ENCODE measurements around the gene TCP1. TPM values are rescaled to one million over a fixed set of nuclear protein-coding genes. Genes with fewer than 3 reads are reported as not detected.

Gene TCP1
- total RNA-seq, 6 donors from 2014 or later: 43.0 to 128 (median 95.2) TPM

GRCh38 chr6:159778542-159779103 lies 10.8 kb downstream of the TCP1 start:
- DNase-seq (no peak), ATAC-seq (ENCODE audit: low FRiP score in 2 of 2) (no peak)
- Histone ChIP-seq H3K4me1 (no peaks in the 10 kb centered on the region), H3K4me3 (no peak overlapping the region), H3K27me3 (no peaks in the 10 kb centered on the region), H3K9me3 (no peaks in the 10 kb centered on the region), H3K27ac (no peak overlapping the region), H3K36me3 (peaks cover 48 to 88% (median 77%) of the 10 kb centered on the region in 4 donors)
- no peak for TF ChIP-seq POLR2AphosphoS5 (IDR thresholded peaks at IDR 0.05)
- TF ChIP-seq EP300 (IDR thresholded peaks at IDR 0.05): no peak
- TF ChIP-seq CTCF (IDR thresholded peaks at IDR 0.05): no peak
- no peak for TF ChIP-seq POLR2A (IDR thresholded peaks at IDR 0.05)
- 67 to 71% methylated on average over 3 of the region's 3 CpGs for WGBS, 2 donors

GRCh38 chr6:159778131-159778530 lies 11.3 kb downstream of the TCP1 start:
- ATAC-seq (ENCODE audit: low FRiP score in 2 of 2) (no peak), DNase-seq (no peak)
- H3K4me1 ChIP-seq: no peaks in the 10 kb centered on the region
- WGBS, 2 donors: 77 to 79% methylated on average over 1 of the region's 1 CpG
- no peaks in the 10 kb centered on the region for H3K27me3 ChIP-seq
- H3K36me3 ChIP-seq: peaks cover 45 to 83% (median 74%) of the 10 kb centered on the region in 4 donors
- H3K9me3 ChIP-seq: no peaks in the 10 kb centered on the region
- TF ChIP-seq POLR2AphosphoS5 (IDR thresholded peaks at IDR 0.05): no peak
- no peak for TF ChIP-seq EP300 (IDR thresholded peaks at IDR 0.05)
- no peak for TF ChIP-seq CTCF (IDR thresholded peaks at IDR 0.05)
- TF ChIP-seq POLR2A (IDR thresholded peaks at IDR 0.05): no peak
- H3K27ac ChIP-seq: no peak overlapping the region
- no peak overlapping the region for H3K4me3 ChIP-seq

- Histone ChIP-seq H3K27ac (no peak overlapping the region), H3K4me1 (no peaks in the 10 kb centered on the region), H3K36me3 (peaks cover 39 to 75% (median 67%) of the 10 kb centered on the region in 4 donors), H3K27me3 (no peaks in the 10 kb centered on the region), H3K4me3 (no peak overlapping the region), H3K9me3 (no peaks in the 10 kb centered on the region)
- WGBS, 2 donors: 79 to 96% methylated on average over 7 of the region's 7 CpGs
- no peak for ATAC-seq (ENCODE audit: low FRiP score in 2 of 2)
- TF ChIP-seq POLR2A (IDR thresholded peaks at IDR 0.05): no peak
- no peak for TF ChIP-seq EP300 (IDR thresholded peaks at IDR 0.05)
- TF ChIP-seq POLR2AphosphoS5 (IDR thresholded peaks at IDR 0.05): no peak
- no peak for TF ChIP-seq CTCF (IDR thresholded peaks at IDR 0.05)
- DNase-seq: no peak
Observed at GRCh38 chr6:159777240-159777904, 12.0 kb downstream of the TCP1 start.

- Histone ChIP-seq H3K27me3 (no peaks in the 10 kb centered on the region), H3K9me3 (no peaks in the 10 kb centered on the region), H3K4me1 (no peaks in the 10 kb centered on the region), H3K4me3 (no peak overlapping the region), H3K36me3 (peaks cover 4 to 61% (median 49%) of the 10 kb centered on the region in 4 donors), H3K27ac (no peak overlapping the region)
- WGBS, 2 donors: 3 to 52% methylated on average over 1 of the region's 1 CpG
- TF ChIP-seq POLR2A (IDR thresholded peaks at IDR 0.05): no peak
- ATAC-seq (ENCODE audit: low FRiP score in 2 of 2): no peak
- DNase-seq: no peak
Observed at GRCh38 chr6:159772196-159772595, 17.2 kb downstream of the TCP1 start.

GRCh38 chr6:159769470-159769869 lies 19.9 kb downstream of the TCP1 start:
- DNase-seq (no peak), ATAC-seq (ENCODE audit: low FRiP score in 2 of 2) (no peak)
- peaks cover 4 to 52% (median 33%) of the 10 kb centered on the region in 4 donors for H3K36me3 ChIP-seq
- H3K27me3 ChIP-seq: no peaks in the 10 kb centered on the region
- H3K27ac ChIP-seq: no peak overlapping the region
- no peaks in the 10 kb centered on the region for H3K9me3 ChIP-seq
- no peak overlapping the region for H3K4me3 ChIP-seq
- peaks cover 0 to 3% (median 0%) of the 10 kb centered on the region in 4 donors for H3K4me1 ChIP-seq
- TF ChIP-seq POLR2AphosphoS5 (IDR thresholded peaks at IDR 0.05) (no peak), CTCF (IDR thresholded peaks at IDR 0.05) (no peak), POLR2A (IDR thresholded peaks at IDR 0.05) (no peak), EP300 (IDR thresholded peaks at IDR 0.05) (no peak)
